ENCODE data around the gene PALLD.

The PALLD gene

DNA sequence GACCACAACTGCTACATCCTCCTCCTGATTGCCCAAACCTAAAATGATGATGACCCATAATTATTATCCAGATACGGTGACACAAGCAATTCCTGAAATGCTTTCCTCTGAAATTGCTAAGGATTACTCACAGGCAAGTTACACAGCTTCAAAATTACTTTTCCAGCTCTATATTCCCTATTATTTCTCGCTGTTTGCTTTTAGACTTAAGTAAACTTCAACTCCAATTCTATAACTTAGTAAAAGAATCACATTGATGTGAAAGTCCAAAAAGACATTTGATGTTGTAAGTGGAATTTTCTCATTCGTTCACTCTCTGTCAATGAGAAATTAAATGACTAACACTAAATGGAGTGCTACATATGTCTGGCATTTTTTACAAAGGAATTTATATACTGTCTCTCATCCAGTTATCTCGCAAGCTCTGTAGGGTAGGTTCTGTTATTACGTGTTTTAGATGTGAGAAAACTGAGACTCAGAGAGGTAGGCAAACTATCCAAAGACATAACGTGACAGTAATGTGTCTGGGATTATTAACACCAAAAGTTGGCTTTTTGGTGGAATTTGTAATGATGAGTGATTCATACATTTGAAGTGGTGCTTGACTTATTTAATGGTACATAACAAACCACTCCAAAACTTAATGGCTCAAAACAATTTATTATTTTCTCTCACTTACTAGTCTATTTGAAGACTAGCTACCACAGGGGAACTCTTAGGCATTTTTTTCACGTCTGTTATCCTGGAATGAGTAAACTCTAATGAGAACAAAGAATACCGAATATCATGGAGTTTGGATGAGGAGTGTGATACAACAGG lies 31.5 kb downstream of the PALLD start:
- peak; percentile 86 for DNase-seq

DNA sequence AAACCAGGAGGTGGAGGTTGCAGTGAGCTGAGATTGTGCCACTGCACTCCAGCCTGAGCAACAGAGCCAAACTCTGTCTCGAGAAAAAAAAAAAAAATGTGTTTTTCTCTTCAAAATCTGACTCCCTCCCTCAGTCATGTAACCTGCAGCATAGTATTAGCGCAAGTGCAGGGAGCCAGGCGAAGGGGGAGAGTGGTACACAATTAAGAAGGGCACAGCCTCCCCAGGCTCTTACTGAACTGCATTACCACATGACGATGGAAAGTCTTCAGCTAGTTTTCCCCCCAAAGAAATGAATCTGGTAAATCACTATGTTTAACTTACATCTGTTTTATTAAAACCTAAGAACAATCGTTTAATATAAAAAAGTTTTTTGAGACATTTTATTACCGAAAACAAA lies 32.4 kb downstream of the PALLD start:
- no peak for DNase-seq

DNA sequence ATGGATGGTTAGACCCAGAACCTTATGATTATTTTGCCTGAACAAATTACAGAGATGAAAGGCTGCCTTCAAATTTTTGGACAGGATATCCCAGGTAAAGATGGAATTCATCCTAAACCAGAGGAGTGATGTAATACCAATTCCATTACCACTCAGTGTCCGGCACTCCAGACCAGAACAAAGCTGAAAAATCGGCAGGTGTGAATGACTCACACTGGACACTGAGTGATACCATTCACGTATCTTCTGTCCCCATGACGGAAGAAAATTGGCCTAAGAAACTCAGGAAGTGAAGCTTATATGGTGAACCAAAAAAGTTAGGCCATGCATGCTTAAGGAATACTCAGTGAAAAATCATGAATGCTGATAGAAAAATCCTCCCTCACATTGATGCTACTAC lies 34.5 kb downstream of the PALLD start:
- no peak for DNase-seq

DNA sequence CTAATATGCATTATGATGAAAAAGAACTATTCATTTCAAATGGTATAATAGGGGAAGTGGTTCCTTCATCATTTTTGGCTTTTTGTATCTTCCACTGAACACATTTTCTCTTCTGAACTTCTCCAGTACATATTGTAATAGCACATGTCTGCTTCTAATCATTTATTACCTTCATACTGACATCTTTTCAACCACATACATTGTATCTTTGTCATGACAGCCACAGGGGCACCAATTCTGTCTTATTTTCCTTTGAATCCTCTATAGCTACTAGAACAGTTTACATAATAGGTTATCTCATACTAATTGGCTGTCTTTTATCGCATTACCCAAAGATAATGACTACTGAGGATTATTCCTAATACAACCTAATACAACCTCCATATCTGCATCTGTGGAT lies 37.7 kb downstream of the PALLD start:
- DNase-seq: no peak

DNA sequence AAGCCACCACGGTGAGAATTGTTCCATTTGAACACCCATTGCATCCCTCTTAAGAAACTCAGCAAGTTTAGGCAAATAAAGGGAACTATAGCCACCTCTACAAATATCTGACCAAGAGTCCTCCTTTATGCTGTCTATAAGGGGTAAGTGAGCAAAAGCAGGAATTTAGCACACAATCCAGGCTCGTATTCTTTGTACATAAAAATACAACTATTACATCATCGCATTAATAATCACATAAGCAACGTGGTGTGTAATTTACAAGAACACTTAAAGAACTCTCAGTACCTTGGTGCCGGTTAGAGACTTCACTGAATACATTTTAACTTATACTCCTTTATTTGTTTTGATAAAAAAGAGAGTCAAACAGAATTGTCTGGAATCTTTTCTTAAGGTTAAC lies 38.8 kb downstream of the PALLD start:
- no peak for DNase-seq

DNA sequence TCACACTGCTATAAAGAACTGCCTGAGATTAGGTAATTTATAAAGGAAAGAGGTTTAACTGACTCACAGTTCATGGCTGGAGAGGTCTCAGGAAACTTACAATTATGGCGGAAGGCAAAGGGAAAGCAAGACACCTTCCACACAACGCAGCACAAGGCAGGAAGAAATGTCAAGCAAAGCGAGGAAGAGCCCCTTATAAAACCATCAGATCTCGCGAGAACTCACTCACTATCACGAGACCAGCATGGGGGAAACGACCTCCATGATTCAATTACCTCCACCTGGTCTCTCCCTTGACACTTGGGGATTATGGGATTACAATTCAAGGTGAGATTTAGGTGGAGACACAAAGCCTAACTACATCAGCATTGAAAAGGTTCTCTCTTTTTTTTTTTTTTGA lies 39.6 kb downstream of the PALLD start:
- no peak for DNase-seq

DNA sequence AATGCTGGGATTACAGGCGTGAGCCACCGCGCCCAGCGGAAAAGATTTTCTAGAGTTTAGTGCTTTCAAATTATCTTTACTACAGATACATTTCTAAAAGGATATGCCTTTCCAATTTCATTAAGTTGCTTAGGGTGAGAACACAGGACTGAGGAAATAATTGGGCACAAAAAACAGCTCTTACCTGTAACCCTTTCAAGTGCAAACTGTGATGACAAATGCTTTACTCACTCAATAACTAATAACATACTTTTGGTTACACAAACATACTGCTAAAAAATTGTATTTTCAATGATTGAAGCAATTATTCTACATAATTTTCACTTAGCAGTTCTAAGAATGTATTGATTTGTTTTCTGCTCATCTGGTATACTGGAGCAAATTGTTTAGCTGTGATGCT lies 40.2 kb downstream of the PALLD start:
- no peak for DNase-seq

DNA sequence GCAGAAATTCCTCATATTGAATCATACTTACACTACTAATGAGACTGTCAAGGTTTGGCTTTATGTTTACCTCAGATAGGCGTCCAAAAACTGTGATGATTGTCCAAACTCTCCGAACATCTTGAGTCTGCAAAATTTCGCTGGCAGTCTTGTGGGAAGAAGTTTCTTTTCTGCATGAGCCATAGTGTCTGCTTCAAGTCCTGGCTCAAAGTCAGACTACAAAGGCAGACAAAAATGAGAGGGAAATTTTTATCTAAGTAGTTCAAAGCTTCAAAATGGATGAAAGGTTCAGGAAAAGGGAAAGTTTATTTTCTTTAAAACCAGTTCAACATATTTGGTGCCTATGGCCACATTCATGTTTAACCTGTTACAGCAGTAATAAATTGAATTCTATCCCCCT lies 40.7 kb downstream of the PALLD start:
- DNase-seq: no peak

DNA sequence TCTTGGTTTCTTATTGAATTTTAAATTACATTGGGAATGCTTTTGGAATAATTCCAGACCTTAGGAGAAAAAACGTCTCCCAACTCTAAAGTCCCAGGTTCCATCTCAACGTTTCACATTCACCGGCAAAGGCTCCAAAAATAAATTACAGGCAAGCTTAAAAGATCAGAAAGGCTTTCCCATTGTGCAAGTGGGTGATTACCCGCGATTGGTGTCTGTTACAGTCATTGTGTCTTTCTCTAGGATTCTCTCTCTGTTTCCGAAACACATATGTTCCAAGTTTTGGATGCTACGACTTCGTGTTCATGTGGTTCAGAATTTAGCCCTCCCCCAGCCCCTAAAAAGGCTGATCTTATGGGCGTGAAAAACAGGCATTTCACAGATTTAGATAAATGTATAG lies 41.8 kb downstream of the PALLD start:
- no peak for DNase-seq

DNA sequence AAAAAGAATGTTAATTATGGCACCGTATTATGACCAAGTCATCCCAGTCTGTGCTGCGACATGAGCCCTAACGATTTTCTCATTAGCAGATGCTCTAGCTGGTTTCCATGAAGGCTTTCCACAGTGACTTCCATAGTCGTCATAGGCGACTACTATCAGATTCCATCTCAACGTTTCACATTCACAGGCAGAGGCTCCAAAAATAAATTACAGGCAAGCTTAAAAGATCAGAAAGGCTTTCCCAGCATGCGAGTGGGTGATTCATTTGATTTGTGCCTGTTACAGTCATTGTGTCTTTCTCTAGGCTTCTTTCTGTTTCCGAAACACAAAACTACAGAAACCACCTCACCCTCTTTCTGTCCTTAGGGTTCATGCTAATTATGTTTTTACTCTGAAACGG lies 43.2 kb downstream of the PALLD start:
- DNase-seq: peak; percentile 85

DNA sequence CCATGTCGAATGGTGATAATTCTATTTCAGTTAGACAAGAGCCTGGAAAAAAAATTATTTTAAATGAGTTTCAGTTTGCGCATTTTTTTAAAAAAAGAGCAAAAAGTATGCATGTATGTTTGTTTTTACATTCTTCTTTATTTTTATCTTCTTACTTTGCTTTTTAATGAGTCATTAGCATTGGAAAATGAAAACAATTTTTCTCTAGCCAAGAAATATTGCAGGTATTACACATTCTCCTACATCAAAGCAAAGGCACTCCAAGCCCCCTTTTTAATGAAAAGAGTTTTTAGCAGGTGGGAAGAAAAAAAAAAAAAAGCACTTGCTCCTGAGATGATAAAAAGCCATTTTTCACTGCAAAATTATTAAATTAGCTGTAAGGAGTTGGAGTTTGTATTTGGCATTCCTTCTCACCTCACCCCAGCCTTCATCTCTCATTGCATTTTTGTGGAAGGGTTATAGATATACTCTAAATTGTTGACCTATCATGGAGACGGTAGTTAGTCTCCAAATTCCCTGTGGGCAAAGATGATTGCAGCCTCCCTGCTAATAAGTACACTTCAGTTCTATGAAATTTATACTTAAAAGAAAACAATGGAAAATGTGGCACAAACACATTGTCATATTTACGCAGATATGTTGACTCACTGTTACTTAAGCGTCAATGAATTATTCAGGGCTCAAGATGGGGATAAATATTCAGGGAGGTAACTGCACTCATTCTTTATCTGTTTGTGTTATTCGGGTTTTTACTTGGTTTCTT lies 43.8 kb downstream of the PALLD start:
- DNase-seq: peak; percentile 43

DNA sequence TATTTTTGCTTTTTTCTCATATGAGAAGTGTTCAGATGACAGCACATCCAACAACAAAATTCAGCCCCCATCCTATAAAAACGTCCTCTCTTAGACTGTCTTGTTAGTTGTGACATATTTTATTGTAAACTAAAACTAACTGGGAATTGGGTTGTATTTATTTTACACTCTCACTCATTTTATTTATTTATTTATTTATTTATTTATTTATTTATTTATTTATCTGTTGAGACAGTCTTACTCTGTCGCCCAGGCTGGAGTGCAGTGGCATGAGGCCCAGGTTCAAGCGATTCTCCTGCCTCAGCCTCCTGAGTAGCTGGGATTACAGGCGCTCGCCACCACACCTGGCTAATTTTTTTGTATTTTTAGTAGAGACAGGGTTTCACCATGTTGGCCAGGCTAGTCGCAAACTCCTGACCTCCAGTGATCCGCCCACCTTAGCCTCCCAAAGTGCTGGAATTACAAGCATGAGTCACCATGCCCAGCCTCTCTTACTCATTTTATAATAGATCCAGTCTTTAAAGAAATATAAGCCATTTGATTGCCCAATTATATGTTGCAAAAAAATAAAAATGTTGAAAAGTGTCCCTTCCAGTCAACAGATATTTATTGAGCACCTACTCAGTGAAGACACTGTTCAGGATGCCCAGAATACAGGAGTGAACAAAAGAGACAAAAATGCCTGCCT lies 44.6 kb downstream of the PALLD start:
- peak; percentile 81 for DNase-seq

DNA sequence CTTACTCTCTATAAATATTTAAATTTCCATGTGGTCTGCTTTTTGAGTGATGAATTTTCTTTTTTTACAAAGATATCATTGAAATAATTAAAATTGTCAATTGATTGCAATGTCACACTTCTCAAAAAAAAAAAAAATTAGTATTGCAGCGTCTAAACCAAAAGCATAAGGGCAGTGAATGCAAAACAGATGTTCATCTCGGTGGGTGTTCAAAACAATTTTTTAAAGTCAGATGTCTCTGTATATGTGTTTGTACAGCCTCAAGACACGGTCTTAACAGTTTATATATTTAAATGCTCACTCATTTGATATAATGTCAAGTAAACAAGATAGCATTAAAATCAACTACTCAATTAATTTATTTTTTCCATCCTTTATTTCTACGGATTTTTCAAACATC lies 52.3 kb downstream of the PALLD start:
- DNase-seq: no peak

DNA sequence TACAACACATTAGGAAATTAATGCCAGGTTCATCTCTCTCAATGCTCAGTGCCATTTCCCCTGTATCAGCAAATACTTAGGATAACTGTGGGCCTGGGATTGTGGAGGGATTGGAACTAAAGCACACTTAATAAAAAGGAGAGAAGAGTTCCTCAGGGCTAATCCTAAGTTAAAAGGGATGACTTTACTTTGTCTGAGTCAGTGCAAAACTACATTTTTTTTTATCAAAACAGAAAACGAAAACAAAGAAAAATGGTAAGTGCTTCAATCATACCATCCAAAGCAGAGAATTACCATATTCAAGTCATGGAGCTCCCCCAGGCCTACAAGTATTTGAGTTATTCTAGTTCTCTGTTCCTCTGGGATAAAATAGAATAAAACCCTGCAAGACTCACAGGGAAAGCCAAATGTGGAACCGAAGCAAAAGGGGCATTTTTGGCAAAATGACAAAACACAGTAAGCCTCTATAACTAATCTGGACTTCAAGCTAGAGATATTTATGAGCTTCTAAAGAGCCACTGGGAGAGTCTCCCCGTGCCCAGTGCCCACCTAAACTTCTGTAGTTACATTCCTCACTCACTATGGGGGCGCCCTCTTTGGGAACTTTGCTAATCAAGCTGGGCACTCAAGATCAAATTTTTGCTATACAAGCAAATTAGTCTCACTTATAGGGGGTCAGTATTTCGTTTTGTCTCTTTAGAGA lies 53.4 kb downstream of the PALLD start:
- peak; percentile 66 for DNase-seq

DNA sequence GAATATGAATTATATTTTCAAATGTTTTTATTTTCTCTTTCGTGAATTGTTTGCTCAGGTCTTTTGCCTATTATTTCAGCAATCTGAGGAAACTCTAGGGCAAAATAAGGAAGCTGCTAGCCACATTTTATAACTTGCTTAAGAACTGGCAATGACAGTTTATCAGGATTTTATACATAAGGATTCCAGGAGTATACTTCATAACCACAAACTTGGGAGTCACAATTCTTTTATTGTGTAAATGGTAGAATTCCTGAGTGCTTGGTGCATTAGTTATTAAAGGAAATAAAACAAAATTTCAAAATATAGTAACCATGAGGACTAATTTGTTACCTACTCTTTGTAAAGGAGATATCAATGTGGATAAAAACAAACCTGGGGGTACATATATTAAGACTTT lies 54.4 kb downstream of the PALLD start:
- peak; percentile 82 for DNase-seq

DNA sequence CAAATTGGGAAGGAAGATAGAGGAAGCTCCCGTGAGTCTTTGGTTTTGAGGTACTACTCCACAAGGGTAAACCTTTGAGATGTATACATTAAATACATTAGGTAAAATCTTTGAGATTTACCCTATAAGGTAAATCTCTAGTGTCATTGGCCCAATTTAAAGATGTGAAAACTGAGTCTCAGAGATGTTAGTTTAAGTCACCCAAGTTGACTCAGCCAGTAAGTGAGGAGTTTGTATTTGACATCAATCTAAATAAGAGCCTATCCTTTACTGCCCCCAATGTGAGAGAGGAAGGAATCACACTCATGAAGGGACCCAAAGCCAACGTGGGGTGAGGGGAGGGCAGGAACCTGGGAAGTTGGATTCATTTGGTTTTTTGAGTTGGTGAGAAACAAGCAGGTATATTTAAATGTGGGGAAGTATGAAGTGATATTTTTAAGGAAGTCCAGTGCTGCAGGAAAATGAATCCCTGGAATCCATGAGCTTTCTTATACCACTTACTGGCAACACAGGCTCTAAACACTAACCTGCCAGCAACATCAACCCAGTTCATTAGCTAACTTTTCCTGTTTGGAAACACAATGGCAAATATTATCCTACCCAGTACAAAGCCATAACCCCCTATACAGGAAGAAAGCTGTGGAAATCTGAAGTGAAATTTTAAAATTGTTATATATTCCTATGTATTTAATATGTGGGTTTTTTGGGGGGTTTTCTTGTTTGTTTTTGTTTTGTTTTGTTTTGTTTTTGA lies 55.3 kb downstream of the PALLD start:
- DNase-seq: peak; percentile 37

DNA sequence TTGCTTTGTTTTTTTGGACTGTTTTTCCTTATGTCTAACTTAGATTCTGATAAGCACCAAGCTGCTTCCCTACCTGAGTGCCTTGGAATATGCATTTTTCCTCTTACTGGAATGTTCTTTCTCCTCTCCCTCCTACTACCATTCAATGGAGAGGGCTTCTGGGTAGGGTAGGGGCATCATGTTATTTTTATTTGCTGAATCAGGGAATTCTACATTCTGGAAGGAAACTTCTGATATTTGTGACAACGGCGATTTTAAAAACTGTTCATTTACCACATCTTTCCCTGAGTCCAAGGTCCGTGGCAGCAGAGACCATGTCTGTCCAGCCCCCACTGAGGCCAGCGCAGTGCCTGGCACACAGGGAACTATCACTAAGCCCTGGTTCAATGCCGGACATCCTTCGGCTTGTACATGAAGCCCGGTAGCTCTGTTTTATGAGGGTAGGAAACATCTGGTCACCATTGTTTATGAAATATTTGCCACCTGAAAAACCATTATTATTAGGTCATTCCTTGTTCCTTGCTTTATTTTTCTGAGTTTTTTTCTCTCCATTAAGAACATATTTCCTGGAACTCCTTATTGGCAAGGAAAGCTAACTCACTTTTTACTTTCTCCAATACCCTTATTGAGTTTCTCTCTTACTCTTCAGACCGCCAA lies 57.0 kb downstream of the PALLD start:
- no peak for DNase-seq

DNA sequence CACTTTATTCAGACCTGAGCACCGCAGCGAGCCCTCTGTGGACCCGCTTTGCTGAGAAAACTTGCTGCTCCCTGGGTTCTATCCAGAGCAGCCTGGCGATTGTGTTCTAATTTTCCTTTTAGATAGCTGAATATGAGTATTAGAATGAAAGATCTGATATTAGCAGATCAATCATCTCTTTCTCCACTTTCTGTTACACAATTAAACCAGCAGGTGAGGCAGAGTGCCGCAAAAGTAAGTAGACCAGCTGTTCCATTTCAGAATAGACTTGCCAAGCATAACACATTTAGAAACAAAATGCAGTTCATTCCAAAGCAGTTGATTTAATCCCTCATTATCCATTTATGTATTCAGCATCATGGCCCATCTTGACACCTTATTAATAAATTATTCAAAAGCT lies 58.6 kb downstream of the PALLD start:
- DNase-seq: no peak

DNA sequence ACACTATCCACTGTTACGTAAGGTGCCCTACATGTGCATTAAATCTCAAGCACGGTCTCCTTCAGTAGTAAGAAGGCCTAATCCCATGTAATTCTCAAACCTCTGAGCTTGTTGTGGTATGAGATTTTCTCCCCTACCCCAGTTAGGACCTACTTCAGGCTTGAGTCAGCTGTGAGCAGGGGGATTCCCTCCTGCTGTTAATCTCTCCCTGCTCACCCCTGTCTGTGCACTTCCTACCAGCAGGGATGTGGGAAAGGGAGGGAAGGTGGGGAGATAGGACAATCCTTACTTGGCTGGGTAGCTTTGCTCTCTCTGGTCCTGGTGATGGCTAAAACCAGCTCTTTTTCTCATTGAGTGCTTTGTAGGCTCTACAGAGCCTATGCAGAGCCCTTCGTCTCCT lies 60.8 kb downstream of the PALLD start:
- DNase-seq: peak; percentile 14

DNA sequence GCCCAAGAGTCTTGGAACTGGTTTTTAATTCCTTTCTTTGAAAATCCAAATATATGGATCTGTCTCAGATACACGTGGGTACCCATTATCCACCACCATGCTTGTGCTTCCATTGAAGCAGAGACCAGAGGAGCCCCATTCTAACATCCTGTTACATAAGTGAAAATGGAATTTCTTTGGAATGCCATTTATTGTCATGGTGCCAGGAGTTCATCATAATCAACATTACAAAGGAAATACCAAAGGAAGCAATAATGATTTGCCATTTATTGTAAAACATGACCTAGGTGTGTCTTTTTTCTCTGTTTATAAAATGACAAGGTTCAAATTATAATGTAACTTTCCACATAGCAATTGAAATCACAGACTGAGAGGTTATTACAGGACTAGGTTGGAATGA lies 61.7 kb downstream of the PALLD start:
- peak; percentile 88 for DNase-seq

DNA sequence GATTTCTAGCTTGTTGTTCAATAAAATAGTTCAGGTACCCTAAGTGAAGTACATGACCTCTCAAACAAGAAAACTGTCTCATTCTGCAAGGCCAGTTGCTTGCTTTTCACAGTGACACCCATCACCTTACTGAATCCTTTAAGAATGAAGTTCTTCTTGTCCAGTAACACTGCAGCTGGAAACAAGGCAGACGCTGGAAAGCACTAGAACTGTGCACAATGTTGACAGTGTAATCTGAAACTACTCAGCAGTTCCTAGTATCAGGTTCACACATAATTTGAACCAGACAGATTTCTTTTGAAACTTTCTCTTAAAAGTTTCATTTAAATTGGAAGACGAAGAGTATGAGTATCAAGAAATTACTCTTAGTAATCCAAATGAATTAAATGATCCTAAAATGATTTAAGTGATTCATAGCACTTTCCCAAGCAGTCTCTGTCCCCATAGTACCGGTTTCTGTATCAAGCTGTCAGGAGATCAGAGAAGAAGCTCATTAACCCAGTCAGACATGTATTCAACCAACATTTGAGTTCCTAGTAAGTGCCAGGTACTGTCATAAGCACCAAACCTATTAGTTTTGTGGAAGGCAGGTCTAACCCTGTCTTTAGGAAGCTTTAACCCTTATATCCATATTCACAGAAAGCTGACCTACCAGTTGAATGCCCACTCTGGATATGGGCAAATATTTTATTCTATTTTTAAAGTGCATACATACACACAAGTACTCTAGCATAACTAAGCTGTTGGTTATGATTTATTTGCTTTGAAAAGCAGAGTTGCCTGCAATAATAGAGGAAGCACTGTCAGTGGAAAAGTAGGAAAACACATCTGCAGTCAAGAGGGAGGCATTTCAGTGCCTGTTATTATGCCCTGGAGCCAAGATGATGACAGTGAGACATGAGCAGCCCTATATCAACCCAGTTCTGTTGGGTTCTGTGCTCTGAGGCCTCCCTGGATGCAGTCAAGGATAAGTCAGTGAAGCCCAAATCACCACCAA lies 63.6 kb downstream of the PALLD start:
- peak; percentile 38 for DNase-seq

All from EL (cell line).